H1 (cell line): ENCODE measurements around the gene CACNA2D3.

Source experiments
- CTCF ChIP-seq, 3 experiments: IDR thresholded peaks; 1 replicate in 2 of 3; 2 replicates in 1 of 3; pipeline versions ENCODE4 v1.5.1 to v1.6.1; 2011; ENCODE audit warnings: low read length in 3 of 3, mild to moderate bottlenecking in 3 of 3, inconsistent platforms in 2 of 3, low read depth in 1 of 3, moderate library complexity in 1 of 3; ENCODE audit not compliant: insufficient read depth in 1 of 3; ENCODE audit errors: control extremely low read depth in 1 of 3
- EGR1 ChIP-seq: IDR thresholded peaks from 2 replicates; pipeline ENCODE4 v1.6.1; 2011; ENCODE audit warnings: low read depth, low read length, borderline replicate concordance
- EP300 ChIP-seq, 2 experiments: IDR thresholded peaks; 1 replicate in 1 of 2; 2 replicates in 1 of 2; pipeline ENCODE4 v1.6.1; 2011 to 2012; ENCODE audit warnings: low read depth in 2 of 2, low read length in 2 of 2, mild to moderate bottlenecking in 2 of 2, borderline replicate concordance in 1 of 2, inconsistent platforms in 1 of 2, moderate library complexity in 1 of 2
- JUND ChIP-seq: IDR thresholded peaks from 2 replicates; pipeline ENCODE4 v1.6.1; 2011; ENCODE audit warnings: mild to moderate bottlenecking, improper control_type of control experiment, low read length
- MAX ChIP-seq: IDR thresholded peaks from 2 replicates; pipeline ENCODE4 v1.6.1; 2012; ENCODE audit warnings: inconsistent platforms
- NRF1 ChIP-seq: IDR thresholded peaks from 2 replicates; pipeline ENCODE4 v1.6.1; 2011; ENCODE audit warnings: mild to moderate bottlenecking, low read depth, low read length, improper control_type of control experiment
- POLR2A ChIP-seq, 2 experiments: IDR thresholded peaks; 1 replicate in 1 of 2; 2 replicates in 1 of 2; pipeline ENCODE4 v1.6.1; 2011; ENCODE audit warnings: low read depth in 2 of 2, low read length in 2 of 2, mild to moderate bottlenecking in 2 of 2; ENCODE audit errors: control extremely low read depth in 1 of 2
- RXRA ChIP-seq: IDR thresholded peaks from 2 replicates; pipeline ENCODE4 v1.6.1; 2011; ENCODE audit warnings: low read depth, mild to moderate bottlenecking, low read length, moderate library complexity; ENCODE audit not compliant: insufficient read depth
- SP1 ChIP-seq: IDR thresholded peaks from 2 replicates; pipeline ENCODE4 v1.6.1; 2011; ENCODE audit warnings: low read depth, low read length
- TBP ChIP-seq: IDR thresholded peaks from 2 replicates; pipeline ENCODE4 v1.6.1; 2011; ENCODE audit warnings: low read depth, low read length, improper control_type of control experiment
- USF2 ChIP-seq: IDR thresholded peaks from 2 replicates; pipeline ENCODE4 v1.6.1; 2011; ENCODE audit warnings: low read length, improper control_type of control experiment

GRCh38 chr3:54862526-54862925 is 740.2 kb downstream of the CACNA2D3 start:
- no peak for TF ChIP-seq POLR2A (IDR thresholded peaks at IDR 0.05; ENCODE audit: control extremely low read depth in 1 of 2, low read depth in 2 of 2, low read length in 2 of 2)
- no peak for TF ChIP-seq EGR1
- no peak for TF ChIP-seq NRF1
- TF ChIP-seq MAX, result no peak
- TF ChIP-seq RXRA, result no peak
- no peak for TF ChIP-seq CTCF (IDR thresholded peaks at IDR 0.05; ENCODE audit: control extremely low read depth in 1 of 3, insufficient read depth in 1 of 3, low read depth in 1 of 3, low read length in 3 of 3)
- TF ChIP-seq JUND, result no peak
- TF ChIP-seq USF2, result no peak
- TF ChIP-seq TBP, result no peak
- TF ChIP-seq EP300 (IDR thresholded peaks at IDR 0.05; ENCODE audit: borderline replicate concordance in 1 of 2, low read depth in 2 of 2, low read length in 2 of 2), result no peak
- TF ChIP-seq SP1, result no peak
